HG03457 (cell line): Measurements from ENCODE around the gene GSC2.

Experiments used
- ATAC-seq: cut with Tn5 transposase; IDR thresholded peaks from one replicate; pipeline ENCODE4 v1.9.1; 2021; ENCODE audit warnings: moderate number of reproducible peaks; ENCODE audit not compliant: unreplicated experiment

Gene GSC2

GRCh38 chr22:19134176-19134831 lies 15.8 kb downstream of the GSC2 start:
- ATAC-seq: no peak

- no peak for ATAC-seq
Observed at GRCh38 chr22:19133561-19133960, 16.5 kb downstream of the GSC2 start.

- ATAC-seq: no peak
Observed at GRCh38 chr22:19132693-19133400, 17.2 kb downstream of the GSC2 start.

- no peak for ATAC-seq
Observed at GRCh38 chr22:19132153-19132552, 17.9 kb downstream of the GSC2 start.

GRCh38 chr22:19131685-19132015 lies 18.4 kb downstream of the GSC2 start:
- ATAC-seq: no peak

- no peak for ATAC-seq
Observed at GRCh38 chr22:19130959-19131684, 19.0 kb downstream of the GSC2 start, which contains the start of gene TSSK2. TSSK2 (plus strand) TSS chr22:19131308; CDS start chr22:19131400, 92 bp downstream.

- ATAC-seq: no peak
Observed at GRCh38 chr22:19129871-19130270, 20.2 kb downstream of the GSC2 start.

GRCh38 chr22:19128946-19129727 lies 21.0 kb downstream of the GSC2 start:
- no peak for ATAC-seq

- ATAC-seq: no peak
Observed at GRCh38 chr22:19128009-19128401, 22.1 kb downstream of the GSC2 start.

- ATAC-seq: no peak
Observed at GRCh38 chr22:19127329-19128008, 22.6 kb downstream of the GSC2 start.

GRCh38 chr22:19126309-19127273 lies 23.5 kb downstream of the GSC2 start:
- ATAC-seq: no peak

GRCh38 chr22:19125474-19126308 lies 24.4 kb downstream of the GSC2 start:
- no peak for ATAC-seq

GRCh38 chr22:19125011-19125410 lies 25.1 kb downstream of the GSC2 start:
- ATAC-seq: no peak

- ATAC-seq: no peak
Observed at GRCh38 chr22:19124377-19124776, 25.7 kb downstream of the GSC2 start.

GRCh38 chr22:19123936-19124335 lies 26.2 kb downstream of the GSC2 start:
- no peak for ATAC-seq

- ATAC-seq: no peak
Observed at GRCh38 chr22:19122752-19123492, 27.2 kb downstream of the GSC2 start.

- peak; percentile 62 for ATAC-seq
Observed at GRCh38 chr22:19122143-19122751, 27.8 kb downstream of the GSC2 start, which contains the start of gene DGCR2. DGCR2 (minus strand) TSS chr22:19122412; CDS start chr22:19122206, 206 bp downstream.
